Stimulated activated CD8-positive, alpha-beta memory T cell treated with anti-CD3 and anti-CD28 coated beads, Interleukin-12 subunit alpha, Interleukin-12 subunit beta, amount 100 ng/mL, for 4 hours (primary cell): ENCODE results near the gene ARHGAP15.

Experiments
- DNase-seq: peaks from one replicate; pipeline ENCODE4 v3.0.0-alpha.2; 2020; ENCODE audit warnings: low read depth

Gene ARHGAP15

DNA sequence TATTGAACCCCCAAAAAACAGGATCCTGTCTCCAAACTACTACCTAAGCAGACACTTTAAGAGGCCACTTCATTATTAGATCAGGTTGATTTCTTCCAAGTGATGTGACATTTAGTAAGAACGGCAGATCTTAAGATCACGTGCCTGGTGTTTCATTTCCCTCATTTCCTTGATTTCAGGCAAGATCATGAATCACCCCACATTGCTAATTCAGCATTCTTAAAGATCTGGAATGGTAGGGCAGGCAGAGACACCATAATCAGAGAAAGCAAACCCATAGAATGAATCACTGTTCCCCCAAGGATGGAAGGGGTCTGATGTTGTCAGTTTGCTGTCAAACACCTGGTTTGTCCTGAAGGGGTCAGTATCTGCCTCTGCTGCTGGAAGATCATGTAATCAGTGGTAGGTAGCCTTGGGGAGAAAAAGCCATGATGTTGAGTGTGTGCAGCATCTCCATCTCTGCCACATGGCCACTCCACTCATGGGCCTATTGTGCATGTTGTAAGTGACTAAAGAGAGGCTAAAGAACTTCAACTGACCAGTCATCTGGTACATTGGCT is 133.9 kb downstream of the ARHGAP15 start:
- DNase-seq: no peak

DNA sequence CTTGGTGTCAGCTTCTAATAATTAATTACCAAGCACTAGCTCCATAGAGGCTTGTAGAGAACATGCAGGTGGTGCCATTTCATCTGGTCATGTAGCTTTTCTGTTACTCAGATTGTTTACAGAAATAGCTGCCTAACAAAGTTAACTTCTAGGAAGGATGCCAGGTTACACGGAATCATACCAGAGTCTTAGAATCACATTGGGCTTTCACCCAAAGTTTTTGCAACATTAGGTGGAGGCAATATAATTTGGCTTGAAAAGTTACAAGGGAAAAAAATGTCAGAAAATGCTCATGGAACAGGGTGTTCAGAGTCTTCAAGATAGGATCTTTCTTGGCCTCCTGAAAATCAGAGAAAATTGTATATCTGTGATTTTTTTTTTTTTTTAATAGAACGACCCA is 135.6 kb downstream of the ARHGAP15 start:
- no peak for DNase-seq

DNA sequence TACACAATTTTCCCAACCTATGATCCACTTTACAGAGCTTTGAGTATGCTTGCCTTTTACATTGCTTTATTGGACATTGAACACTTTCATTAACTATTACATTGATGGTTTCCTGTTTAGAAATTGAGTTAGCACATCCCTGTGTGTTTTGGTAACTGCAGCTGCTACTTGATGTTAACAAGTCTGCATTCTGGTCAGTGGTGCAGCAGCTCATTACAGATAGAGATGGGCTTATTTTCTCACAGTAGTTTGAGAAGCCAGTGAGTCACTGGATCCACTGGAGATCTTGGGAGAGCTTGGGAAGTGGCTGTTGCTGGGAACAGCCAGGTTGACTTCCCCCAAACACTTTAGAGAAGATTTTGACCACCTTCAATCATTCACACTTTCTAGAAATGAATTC is 150.5 kb downstream of the ARHGAP15 start:
- no peak for DNase-seq

DNA sequence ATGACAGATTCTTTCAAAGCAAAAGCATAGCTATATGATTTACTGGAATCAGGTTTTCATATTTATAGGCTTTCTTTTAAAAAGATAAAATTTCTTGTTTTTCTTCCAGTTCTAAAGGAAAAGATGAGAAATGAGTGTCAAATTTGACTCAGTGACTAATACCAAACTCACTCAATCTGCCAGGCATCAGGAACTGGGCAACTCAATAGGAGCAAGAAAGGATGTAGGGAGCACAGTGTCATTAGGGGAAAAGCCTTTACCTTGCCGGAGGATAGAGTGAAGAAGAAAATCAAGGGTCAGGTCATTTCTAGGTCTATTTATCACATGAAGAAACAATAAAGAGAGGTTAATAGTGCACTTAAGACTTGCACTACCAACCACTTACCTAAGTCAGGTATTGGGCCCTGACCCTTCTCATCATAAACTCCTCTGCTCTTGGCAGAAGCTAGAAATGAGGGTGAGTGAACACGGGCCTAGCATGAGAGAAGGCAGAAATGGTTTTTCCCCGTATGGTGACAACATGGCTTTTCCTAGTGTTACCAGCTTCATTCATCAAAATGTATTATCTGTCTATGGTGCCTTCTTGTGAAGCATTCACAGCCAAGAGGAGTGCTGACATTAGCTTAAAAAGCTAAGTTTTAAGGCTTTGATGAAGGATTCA is 151.0 kb downstream of the ARHGAP15 start:
- DNase-seq: no peak

DNA sequence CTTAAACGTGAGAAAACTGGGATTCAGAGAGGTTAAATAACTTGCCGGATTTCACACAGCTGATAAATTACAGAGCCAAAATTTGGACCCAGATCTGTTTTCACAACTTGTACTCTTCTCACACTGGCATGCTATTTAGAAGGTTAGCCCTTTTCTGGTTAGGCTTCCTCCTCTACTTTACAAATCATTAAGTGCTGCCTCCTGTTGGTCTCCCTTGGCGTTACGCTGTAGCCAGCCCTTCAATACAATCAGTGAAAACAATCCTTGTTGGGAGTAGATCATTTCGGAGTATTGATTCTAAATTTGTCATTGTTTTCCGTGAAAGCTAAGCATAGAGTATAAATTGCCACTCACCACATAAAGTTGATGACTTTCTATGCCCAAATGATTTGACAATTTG is 153.5 kb downstream of the ARHGAP15 start:
- DNase-seq: no peak

DNA sequence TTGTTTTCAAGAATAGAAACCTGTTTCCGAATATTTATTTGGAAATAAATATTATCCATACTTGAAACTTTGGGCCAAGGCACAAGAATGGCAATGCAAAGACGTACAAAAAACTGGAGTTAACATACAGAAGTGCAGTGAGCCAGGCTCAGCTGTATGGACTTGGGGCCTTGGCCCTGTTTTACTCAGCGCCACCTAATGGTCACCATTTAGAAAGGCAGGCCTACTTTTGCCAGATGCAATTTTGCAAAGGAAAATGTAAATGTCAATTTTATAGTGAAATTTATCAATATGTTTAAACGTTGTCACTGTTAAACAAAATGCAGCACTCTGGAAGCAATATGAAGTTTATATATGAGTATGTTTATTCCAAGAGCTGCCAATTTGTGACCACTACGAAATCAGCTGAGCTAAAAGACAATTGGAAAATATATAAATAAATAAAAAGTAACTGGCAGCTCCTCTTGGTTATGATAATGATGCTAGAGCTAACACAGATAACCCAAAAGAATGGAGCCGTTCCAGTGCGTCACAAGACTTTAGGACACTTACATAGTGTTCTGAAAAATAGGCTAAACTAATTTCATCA is 155.0 kb downstream of the ARHGAP15 start:
- DNase-seq: no peak

DNA sequence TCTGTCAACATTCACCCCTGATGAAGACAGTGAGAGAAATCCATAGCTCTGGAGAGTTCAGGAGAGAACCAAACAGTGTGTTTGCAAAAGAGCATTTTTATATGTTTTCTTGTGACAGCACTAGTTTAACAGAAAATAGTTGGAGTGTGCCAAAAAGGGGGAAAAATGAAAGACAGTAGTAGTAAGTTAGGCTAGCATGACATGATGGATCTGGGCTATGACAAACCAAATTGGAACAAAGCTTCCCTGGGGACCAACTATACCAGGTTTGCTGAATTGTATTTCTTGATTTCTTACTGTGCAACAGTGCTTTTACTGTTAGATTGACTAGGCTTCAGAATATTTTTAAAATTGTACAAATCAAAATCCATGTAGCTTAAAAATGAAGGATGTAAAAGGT is 159.8 kb downstream of the ARHGAP15 start:
- DNase-seq: no peak

DNA sequence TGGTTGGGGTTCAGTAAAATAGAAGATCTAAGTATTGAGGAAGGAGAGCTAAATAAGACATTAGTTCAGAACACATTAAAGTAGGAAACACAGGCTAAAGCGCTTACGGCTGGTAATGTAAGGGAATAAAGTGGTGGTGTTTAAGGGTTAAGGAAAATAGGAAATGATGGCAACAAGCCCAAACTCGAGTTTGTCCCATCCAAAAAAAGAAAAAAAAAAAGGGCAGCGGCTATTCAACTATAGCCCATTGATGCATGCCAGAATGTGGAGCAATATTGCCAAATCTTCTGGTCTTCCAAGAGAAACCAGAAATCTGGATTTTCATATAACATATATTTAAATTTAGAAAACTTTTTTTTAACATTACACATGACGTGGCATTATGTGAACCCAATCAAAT is 161.0 kb downstream of the ARHGAP15 start:
- no peak for DNase-seq

DNA sequence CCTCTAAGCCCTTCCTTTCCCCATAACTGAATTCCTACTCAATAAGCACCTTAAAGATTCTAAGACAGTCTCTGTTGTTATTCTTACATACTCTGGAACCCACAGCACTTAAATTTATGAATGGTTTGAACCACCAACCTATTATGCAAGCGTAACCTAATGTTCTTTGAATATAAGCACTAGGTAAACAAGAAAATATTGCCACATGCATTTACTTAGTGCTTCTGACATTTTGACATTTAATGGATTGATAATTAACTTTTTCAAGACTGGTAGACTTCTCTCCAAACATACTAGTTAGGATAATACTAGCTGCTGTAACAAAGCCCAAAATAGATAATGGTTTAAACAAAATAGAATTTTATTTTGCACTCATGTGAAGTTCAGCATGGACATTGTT is 164.8 kb downstream of the ARHGAP15 start:
- no peak for DNase-seq

DNA sequence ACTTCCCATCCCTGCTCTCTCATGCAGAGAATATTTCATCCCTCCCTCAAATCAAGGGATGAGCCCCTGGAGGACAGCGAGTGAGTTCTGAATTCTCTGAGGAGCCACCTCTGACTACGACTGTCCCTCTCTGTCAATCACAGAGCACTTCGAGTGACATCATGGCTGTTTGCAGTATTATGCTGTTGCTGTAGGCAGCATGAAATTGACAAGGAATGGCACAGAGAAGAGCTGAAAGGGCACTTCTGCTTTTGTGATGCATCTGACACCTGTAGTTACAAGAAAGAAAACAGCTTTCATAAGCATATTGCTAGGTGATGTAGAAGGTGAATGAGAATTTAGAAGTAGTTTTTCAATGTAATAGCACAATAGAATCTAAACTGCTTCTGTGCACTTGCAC is 166.9 kb downstream of the ARHGAP15 start:
- no peak for DNase-seq

DNA sequence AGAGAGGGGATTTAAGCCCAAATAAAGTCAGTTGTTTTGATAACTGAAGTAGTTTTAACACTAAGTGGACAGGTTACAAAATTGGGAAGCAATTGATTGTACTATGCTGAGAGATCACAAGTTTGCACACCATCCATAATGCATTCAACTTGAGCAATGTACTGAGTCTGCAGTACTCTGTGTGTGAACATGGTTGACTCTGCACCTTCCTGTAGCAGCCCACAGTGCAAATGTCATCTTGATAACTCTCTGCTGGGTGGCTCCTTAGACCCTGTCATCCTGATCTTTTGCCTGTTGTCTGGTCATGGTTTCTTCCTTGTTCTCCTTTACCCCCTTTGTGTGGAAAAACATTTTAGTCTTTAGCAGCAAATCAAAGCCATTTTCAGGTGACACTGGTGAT is 168.0 kb downstream of the ARHGAP15 start:
- DNase-seq: no peak

DNA sequence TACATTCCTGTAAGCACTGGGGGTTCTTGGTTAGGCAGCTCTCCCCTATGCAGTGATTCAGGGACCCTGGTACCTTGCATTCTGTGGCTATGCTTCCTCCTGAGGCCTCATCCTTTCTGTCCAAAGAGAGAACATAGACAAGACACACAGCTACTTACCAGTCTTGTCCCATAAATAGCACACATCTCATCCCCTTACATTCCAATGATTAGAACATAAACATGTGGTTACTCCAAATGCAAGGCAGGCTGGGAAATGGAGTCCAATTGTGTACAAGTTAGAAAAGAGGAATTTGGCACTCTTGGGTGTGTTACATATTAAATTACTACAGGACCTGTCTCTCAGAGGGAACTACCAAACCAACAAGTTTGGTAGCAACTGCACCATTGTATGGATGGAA is 171.3 kb downstream of the ARHGAP15 start:
- DNase-seq: no peak

DNA sequence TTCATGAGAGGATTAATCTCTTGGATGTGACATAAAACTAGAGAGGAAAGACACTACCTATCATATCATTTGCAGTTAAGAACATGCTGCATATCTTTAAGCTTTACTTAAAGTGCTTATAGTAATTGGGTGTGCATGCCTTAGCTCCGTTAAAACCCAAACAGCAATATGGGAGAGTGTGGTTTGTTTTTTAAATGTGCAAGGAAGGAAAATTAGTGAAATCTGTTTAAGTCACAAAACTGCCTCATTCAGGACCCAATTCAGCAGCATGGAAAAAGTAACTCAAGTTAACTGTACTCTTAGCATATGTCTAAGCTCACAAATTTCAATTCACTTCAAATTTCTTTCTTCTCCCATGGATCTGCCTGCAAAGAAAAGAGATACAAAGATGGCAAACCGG is 182.2 kb downstream of the ARHGAP15 start:
- DNase-seq: no peak

DNA sequence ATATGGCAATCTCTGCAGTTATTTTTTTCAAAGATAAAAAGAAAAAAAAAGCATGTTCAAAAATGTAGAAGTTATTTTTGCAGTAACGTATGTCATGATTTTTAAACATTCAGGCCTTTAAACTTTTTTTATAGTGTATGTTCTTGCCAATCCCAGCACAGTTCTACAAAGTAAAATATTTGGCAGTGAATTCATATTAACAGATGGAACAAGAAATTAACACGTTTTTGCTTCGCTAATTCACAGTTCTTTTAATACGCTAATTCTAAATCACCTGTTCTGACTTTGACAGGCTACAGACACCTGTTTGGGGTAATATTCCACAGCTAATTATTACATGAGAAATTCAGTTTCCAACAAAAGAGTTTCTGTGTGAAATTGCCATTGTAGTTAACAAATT is 183.2 kb downstream of the ARHGAP15 start:
- no peak for DNase-seq

DNA sequence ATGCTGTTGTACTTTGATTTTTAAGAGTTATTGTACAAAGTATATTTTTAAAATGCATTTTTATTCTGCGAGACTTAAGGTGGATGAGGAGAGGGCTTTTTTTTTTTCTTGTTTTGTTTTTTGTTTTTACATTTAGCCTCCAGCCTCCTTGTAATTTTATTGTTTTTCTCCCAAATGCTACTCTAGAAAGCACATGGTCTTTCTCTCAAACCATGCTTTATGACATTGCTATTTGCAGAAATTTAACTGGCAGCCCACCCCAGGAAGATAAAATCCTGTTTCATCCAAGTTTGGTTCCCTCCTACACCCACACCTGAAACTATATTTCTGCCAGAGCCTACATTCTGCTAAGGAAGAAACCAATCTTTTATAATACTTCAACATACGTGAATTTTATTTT is 184.6 kb downstream of the ARHGAP15 start:
- no peak for DNase-seq

DNA sequence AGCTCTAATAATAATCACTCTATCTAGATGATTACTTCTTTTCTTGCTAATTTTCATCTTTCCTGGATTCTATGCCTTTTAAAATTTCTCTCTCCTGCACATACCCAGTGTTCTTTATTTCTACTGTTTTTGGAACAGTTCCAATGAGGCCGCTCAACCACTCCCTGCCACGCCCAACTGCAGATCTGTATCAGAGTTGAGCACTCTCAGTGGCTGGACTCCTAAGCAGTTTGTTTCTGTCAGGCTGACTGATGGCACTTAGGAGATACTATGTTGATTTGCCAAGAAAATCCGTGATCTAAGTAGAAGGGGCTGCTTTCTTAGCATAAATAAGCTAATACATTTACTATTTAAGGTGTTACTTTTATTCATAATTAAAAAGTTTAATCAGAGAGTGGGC is 192.8 kb downstream of the ARHGAP15 start:
- DNase-seq: no peak

DNA sequence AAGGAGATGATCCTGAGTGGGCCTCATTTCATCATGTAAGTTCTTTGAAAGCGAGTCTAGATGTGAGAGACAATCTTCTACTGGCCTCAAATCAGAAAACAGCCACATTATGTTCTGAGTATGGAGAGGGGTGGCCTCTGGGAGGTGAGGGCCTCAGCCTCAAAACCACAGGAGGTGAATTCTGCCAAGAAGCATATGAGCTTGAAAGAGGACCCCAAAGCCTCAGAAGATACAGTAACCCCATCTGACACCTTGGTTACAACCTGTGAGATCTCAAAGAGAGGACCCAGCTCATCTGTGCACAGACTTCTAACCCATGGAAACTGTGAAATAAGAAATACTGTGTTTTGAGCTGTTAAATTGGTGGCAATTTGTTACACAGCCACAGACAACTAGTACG is 200.1 kb downstream of the ARHGAP15 start:
- DNase-seq: no peak

DNA sequence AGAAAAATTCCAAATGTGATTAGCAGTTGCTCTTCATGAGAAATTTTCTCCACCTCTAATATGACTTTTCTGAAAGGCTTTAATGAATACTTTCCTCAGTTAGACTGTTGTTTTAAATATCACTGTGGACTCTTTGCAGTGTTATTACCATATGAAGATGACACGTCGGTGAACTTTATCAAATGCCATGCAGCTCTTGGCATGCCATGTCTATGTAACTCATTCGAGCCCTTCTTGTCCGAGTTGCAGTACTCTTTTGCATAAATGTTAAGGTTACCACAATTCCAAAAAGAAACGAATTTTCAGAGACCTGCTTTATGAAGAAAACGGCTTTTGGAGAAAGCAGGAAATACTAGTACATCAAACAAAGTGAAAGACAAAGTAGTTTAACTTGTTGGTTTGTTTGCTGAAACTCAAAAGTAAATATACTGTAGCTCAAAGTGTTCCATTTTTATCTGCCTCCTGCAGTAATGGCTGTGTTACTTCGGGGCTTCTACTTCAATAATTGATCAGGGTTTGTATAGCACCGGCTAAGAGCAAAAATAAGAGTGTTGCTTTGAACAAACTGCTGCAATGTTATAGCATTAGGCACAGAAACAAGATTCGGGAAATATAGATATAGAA is 204.1 kb downstream of the ARHGAP15 start:
- no peak for DNase-seq

DNA sequence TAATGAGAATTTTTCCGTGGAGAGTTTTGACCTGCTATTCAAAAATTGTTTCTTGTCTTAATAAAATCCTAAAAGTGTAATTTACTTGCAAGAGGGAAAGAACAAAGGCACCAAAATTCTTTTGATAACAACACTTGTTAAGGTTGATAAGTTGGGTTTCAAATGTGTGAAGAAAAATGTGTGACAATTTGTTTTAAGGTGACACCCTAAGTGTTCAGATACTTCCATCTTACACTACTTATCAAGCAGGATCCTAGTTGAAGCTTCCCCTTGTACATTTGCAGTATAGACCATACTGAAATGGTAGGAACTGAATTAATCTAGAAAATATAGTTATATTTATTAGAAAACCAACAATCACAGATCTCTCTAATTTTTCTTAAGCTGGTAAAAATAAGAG is 204.6 kb downstream of the ARHGAP15 start:
- DNase-seq: no peak

DNA sequence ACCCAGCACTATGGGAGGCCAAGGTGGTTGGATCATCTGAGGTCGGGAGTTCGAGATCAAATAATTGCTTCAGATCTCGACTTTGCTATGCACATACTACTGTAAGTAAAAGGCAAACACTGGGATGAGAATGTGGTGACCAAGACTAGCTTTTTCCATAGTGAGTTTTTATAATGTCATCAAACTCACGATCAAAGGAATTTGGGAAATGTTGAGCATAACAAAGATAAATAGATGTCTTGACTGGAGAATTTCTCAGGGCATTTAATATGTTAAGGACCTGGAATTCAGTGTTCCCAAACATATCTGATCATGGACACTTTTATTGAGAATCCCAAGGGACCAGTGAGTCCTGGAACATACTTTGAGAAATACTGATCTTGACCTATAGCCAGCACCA is 205.6 kb downstream of the ARHGAP15 start:
- DNase-seq: no peak

DNA sequence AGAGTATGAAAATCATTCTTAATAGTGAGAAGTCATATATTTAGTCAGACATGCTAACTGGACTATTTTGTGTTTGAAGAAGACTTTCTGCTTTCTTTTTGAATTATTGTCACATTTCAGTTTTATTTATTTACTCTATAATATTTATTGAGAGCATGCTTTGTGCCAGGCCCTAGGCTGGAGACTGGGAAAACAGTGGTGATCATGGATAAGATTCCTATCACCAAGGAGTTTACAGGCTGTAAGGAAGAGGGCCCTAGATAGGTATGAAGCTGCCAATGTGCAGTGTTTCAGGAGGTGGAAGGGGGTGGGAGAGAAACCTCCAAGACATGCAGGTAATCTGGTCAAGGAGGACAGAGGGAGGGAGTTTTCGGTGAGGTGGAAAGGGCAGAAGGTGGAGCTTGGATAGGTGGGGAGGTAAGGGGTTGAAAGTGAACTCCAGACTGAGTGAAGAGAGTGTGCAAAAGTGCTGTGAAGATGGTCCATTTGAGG is 207.5 kb downstream of the ARHGAP15 start:
- DNase-seq: no peak

DNA sequence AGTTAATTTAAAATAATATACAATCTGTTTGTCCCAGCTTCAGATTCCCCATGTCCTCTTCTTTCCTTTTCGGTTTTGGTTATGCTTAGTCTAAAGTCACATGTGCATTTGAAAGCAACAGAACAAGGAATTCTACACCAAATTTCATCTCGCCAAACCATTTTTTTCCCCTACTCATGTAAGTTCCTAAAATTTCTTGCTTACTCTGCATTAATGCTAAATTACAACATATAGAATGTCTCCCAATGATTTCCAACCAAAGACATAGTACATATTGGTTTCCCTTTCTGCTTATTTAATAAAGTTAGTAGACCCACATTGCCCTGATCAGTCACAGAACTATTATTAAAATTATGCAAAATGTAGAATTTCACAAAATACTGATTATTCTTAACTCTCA is 212.3 kb downstream of the ARHGAP15 start:
- no peak for DNase-seq

DNA sequence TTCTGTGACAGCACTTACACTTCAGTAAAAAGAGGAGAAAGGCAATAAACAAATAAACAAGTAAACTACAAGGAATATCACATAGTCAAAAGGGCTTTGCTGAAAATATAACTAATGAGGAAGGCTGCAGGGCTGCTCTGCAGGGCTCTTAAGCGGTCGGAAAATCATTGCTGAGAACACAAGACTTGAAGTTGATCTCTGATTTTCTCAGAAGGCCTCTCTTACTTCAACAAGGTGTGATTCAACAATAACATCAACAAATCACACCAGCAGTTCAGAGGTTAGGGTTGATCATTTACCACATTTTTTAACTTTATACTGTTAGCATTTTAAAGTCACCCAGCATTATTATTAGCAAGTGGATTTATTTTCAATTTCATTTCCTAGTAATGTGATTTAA is 215.6 kb downstream of the ARHGAP15 start:
- DNase-seq: no peak
